K562 (cell line): ENCODE results near the gene WT1. TPM values are rescaled to one million over a fixed set of nuclear protein-coding genes. Genes with fewer than 3 reads are reported as not detected.

Experiments
- ARID3A ChIP-seq: IDR thresholded peaks from 2 replicates; pipeline ENCODE4 v1.6.1; 2012; ENCODE audit warnings: low read depth, low read length, improper control_type of control experiment, borderline replicate concordance
- BACH1 ChIP-seq: fragments of 200-800 bp; sonication (Bioruptor generic); IDR thresholded peaks from 2 replicates; pipeline ENCODE4 v1.6.1; 2016; ENCODE audit warnings: missing genetic modification characterization, missing compliant biosample characterization
- BCLAF1 ChIP-seq, 2 experiments: fragments of 450-650 bp in 1 of 2; IDR thresholded peaks; 2 replicates each; pipeline ENCODE4 v1.6.1; 2011 to 2017; ENCODE audit warnings: low read depth in 2 of 2, antibody characterized with exemption in 1 of 2, borderline replicate concordance in 1 of 2, low read length in 1 of 2, mild to moderate bottlenecking in 1 of 2, mixed read lengths in 1 of 2; ENCODE audit not compliant: control insufficient read depth in 1 of 2
- BRD9 ChIP-seq: fragments of 450-650 bp; IDR thresholded peaks from 2 replicates; pipeline ENCODE4 v1.6.1; 2018; ENCODE audit warnings: low read depth; ENCODE audit not compliant: partially characterized antibody
- CEBPG ChIP-seq, 3 experiments: fragments of 200-800 bp in 1 of 3; sonication (Bioruptor generic) in 1 of 3; sonication (generic) in 1 of 3; formaldehyde crosslinking in 1 of 3; IDR thresholded peaks in 2 of 3; conservative IDR thresholded peaks in 1 of 3; 2 replicates each; pipeline versions ENCODE4 v1.6.1 to v1.8.0; 2016 to 2022; ENCODE audit warnings: missing compliant biosample characterization in 2 of 3, missing genetic modification characterization in 2 of 3, mild to moderate bottlenecking in 1 of 3, missing genetic modification reagents in 1 of 3
- EP300 ChIP-seq: IDR thresholded peaks from 2 replicates; pipeline ENCODE4 v1.6.1; 2012; ENCODE audit warnings: low read length, improper control_type of control experiment
- HDAC1 ChIP-seq, 2 experiments: fragments of 450-650 bp; IDR thresholded peaks; 2 replicates each; pipeline ENCODE4 v1.6.1; 2016 to 2017; ENCODE audit warnings: inconsistent platforms in 1 of 2, mild to moderate bottlenecking in 1 of 2, moderate library complexity in 1 of 2
- JUND ChIP-seq, 2 experiments: IDR thresholded peaks; 2 replicates in 1 of 2; 3 replicates in 1 of 2; pipeline ENCODE4 v1.6.1; 2011; ENCODE audit warnings: borderline replicate concordance in 2 of 2, low read depth in 2 of 2, low read length in 2 of 2, improper control_type of control experiment in 1 of 2, missing biosample characterization in 1 of 2, missing genetic modification characterization in 1 of 2, missing genetic modification reagents in 1 of 2
- MAFK ChIP-seq: IDR thresholded peaks from 2 replicates; pipeline ENCODE4 v1.6.1; 2011; ENCODE audit warnings: low read length, improper control_type of control experiment
- MYNN ChIP-seq, 2 experiments: sonication (generic); formaldehyde crosslinking in 1 of 2; IDR thresholded peaks; 2 replicates each; pipeline versions ENCODE4 v1.5.0 to v1.6.1; 2016 to 2020; ENCODE audit warnings: antibody characterized with exemption in 1 of 2, missing genetic modification reagents in 1 of 2
- NELFE ChIP-seq: IDR thresholded peaks from 2 replicates; pipeline ENCODE4 v1.6.1; 2011; ENCODE audit warnings: mild to moderate bottlenecking; ENCODE audit not compliant: insufficient read depth, insufficient read length
- RFX5 ChIP-seq: IDR thresholded peaks from 2 replicates; pipeline ENCODE4 v1.6.1; 2011; ENCODE audit warnings: low read depth, mild to moderate bottlenecking, improper control_type of control experiment, low read length
- SMARCC2 ChIP-seq: fragments of 450-650 bp; IDR thresholded peaks from 2 replicates; pipeline ENCODE4 v1.6.1; 2017; ENCODE audit warnings: antibody characterized with exemption, moderate library complexity, mild to moderate bottlenecking, low read depth
- SOX6 ChIP-seq: fragments of 450-650 bp; IDR thresholded peaks from 2 replicates; pipeline ENCODE4 v1.6.1; 2014; ENCODE audit warnings: mild to moderate bottlenecking
- ZFP30 ChIP-seq: fragments of 250-450 bp; sonication (Bioruptor Pico); IDR thresholded peaks from 2 replicates; pipeline ENCODE4 v1.8.0; 2022; ENCODE audit warnings: moderate library complexity, mild to moderate bottlenecking, inconsistent platforms, borderline replicate concordance
- ZFX ChIP-seq: sonication (generic); formaldehyde crosslinking; IDR thresholded peaks from 2 replicates; pipeline ENCODE4 v1.8.0; 2022; ENCODE audit warnings: mild to moderate bottlenecking, missing genetic modification reagents, moderate library complexity
- ZKSCAN8 ChIP-seq: fragments of 200-800 bp; sonication (Bioruptor generic); IDR thresholded peaks from 2 replicates; pipeline ENCODE4 v1.6.1; 2016; ENCODE audit warnings: missing genetic modification characterization, missing compliant biosample characterization
- ZNF398 ChIP-seq: fragments of 250-450 bp; sonication (Bioruptor Pico); IDR thresholded peaks from 2 replicates; pipeline ENCODE4 v1.8.0; 2021; ENCODE audit warnings: moderate library complexity, mild to moderate bottlenecking, inconsistent platforms
- ZNF75A ChIP-seq: fragments of 450-650 bp; formaldehyde crosslinking; IDR thresholded peaks from 2 replicates; pipeline ENCODE4 v1.4.0; 2020; ENCODE audit warnings: mild to moderate bottlenecking
- ZNF830 ChIP-seq: fragments of 250-450 bp; sonication (Bioruptor Pico); IDR thresholded peaks from 2 replicates; pipeline ENCODE4 v1.5.0; 2021; ENCODE audit warnings: mild to moderate bottlenecking
- polyA plus RNA-seq, 8 experiments: library from polyadenylated mRNA; depleted of rRNA in 4 of 8; stranded (reverse) in 5 of 8; unstranded in 3 of 8; fragments of >200 nt; fragmentation: Nextera tagmentation in 2 of 8; fragmentation: Illumina TruSeq in 1 of 8; extraction: Ambion mirVana in 2 of 8; extraction: Trizol in 1 of 8; gene quantifications; 2 replicates each; pipeline versions ENCODE4 v1.2.1 to v1.2.3, GENCODE V29; 2011 to 2014; ENCODE audit warnings: inconsistent platforms in 1 of 8, missing spikeins in 1 of 8
- total RNA-seq, 7 experiments: library from RNA; depleted of rRNA in 6 of 7; stranded (reverse); fragments of >200 nt in 6 of 7; fragmentation: Illumina TruSeq in 2 of 7; extraction: Trizol in 2 of 7; gene quantifications; 2 replicates each; pipeline versions ENCODE4 v1.2.1 to v1.2.3, GENCODE V29; 2011 to 2021; ENCODE audit warnings: low replicate concordance in 1 of 7

Gene WT1
- total and polyA plus RNA-seq, 9 of the 15 experiments (the other 6 are each of a cell fraction or from before 2014, with no cell fraction given) = 7.1 to 33.8 (median 19.4) TPM

GRCh38 chr11:32386770-32387377 is 48.5 kb downstream of the WT1 start (continued):
- TF ChIP-seq ZFP30 (CRISPR knock-in tag) (no peak), ZNF75A (CRISPR knock-in tag) (no peak), SMARCC2 (peak; percentile 95), NELFE (no peak), ZFX (no peak), ZNF830 (CRISPR knock-in tag) (no peak), MYNN (IDR thresholded peaks at IDR 0.05) (no peak), MYNN (CRISPR knock-in tag; IDR thresholded peaks at IDR 0.05) (no peak), EP300 (peak; percentile 86), JUND (IDR thresholded peaks at IDR 0.05; ENCODE audit: borderline replicate concordance, low read depth, low read length) (peak; percentile 98), JUND (tag; IDR thresholded peaks at IDR 0.05; ENCODE audit: borderline replicate concordance, low read depth, low read length) (peak; percentile 94), HDAC1 (IDR thresholded peaks at IDR 0.05) (peak in 1 of 2 experiments; percentile 54; a peak in 1 of 4 replicates), MAFK (no peak), CEBPG (CRISPR knock-in tag; IDR thresholded peaks at IDR 0.05) (peak; percentile 86), CEBPG (tag; conservative IDR thresholded peaks at IDR 0.05 in 1 of 2, IDR thresholded peaks at IDR 0.05 in 1 of 2) (peak; percentile 78 to 93), ARID3A (peak; percentile 95), ZKSCAN8 (CRISPR knock-in tag) (no peak; the same call in 1 of the 2 replicates), ZNF398 (CRISPR knock-in tag) (no peak), BCLAF1 (IDR thresholded peaks at IDR 0.05; ENCODE audit: borderline replicate concordance in 1 of 2, control insufficient read depth in 1 of 2, low read depth in 2 of 2, low read length in 1 of 2) (no peak), BRD9 (no peak), BACH1 (tag) (peak; percentile 65), RFX5 (no peak), SOX6 (peak; percentile 74)
